Fibroblast of skin of back (primary cell): ENCODE results near the gene LHX2.

Source experiments
- DNase-seq: peaks from one replicate; pipeline ENCODE4 v3.0.0-alpha.2; 2013

The LHX2 gene

GRCh38 chr9:124068251-124068650, 56.7 kb downstream of the LHX2 start:
- DNase-seq, result no peak

- DNase-seq, result no peak
Observed at GRCh38 chr9:124074746-124075145, 63.2 kb downstream of the LHX2 start.

GRCh38 chr9:124075761-124076160, 64.2 kb downstream of the LHX2 start:
- no peak for DNase-seq

- DNase-seq, result peak; percentile 55
Observed at GRCh38 chr9:124077915-124078572, 66.5 kb downstream of the LHX2 start.

- peak; percentile 65 for DNase-seq
Observed at GRCh38 chr9:124078641-124079040, 67.1 kb downstream of the LHX2 start.

GRCh38 chr9:124079176-124079925, 67.8 kb downstream of the LHX2 start:
- DNase-seq, result peak; percentile 93

GRCh38 chr9:124082622-124083021, 71.1 kb downstream of the LHX2 start:
- no peak for DNase-seq
